ENCODE data around the gene GRIA3.

Gene GRIA3

GRCh38 chrX:123184219-123184865, at the start of gene GRIA3:
TSS of gene GRIA3 (plus strand) at chrX:123184278. CDS start at chrX:123184536, 258 bp downstream.
- DNase-seq, result no peak

GRCh38 chrX:123138473-123138872, 45.6 kb upstream of the GRIA3 start:
- no peak for DNase-seq

GRCh38 chrX:123140454-123140853, 43.6 kb upstream of the GRIA3 start:
- DNase-seq, result no peak

- DNase-seq, result no peak
These were observed 43.2 kb upstream of the GRIA3 start for GRCh38 chrX:123140904-123141303.

GRCh38 chrX:123153846-123154335, 30.2 kb upstream of the GRIA3 start:
- peak; percentile 19 to 61 for DNase-seq

- no peak for DNase-seq
These were observed 28.8 kb upstream of the GRIA3 start for GRCh38 chrX:123155327-123155726.

GRCh38 chrX:123157586-123157985, 26.5 kb upstream of the GRIA3 start:
- DNase-seq, result no peak

- DNase-seq, result no peak
These were observed 24.7 kb upstream of the GRIA3 start for GRCh38 chrX:123159403-123159802.

- DNase-seq, result no peak
These were observed 16.5 kb upstream of the GRIA3 start for GRCh38 chrX:123167621-123168020.

GRCh38 chrX:123169247-123169901, 14.7 kb upstream of the GRIA3 start:
- no peak for DNase-seq

- no peak for DNase-seq
These were observed 13.5 kb upstream of the GRIA3 start for GRCh38 chrX:123170546-123170945.

- DNase-seq, result no peak
These were observed 12.3 kb upstream of the GRIA3 start for GRCh38 chrX:123171781-123172180.

- DNase-seq, result no peak
These were observed 11.2 kb upstream of the GRIA3 start for GRCh38 chrX:123172869-123173268.

- peak in 1 of 2 experiments; percentile 17 for DNase-seq
These were observed 10.2 kb upstream of the GRIA3 start for GRCh38 chrX:123173833-123174232.

GRCh38 chrX:123175366-123176122, 8.5 kb upstream of the GRIA3 start:
- no peak for DNase-seq

- DNase-seq, result peak in 1 of 2 experiments; percentile 8
These were observed 2.7 kb upstream of the GRIA3 start for GRCh38 chrX:123181233-123181914.

GRCh38 chrX:123184866-123185276, 793 bp downstream of the GRIA3 start:
- peak in 1 of 2 experiments; percentile 43 for DNase-seq

- no peak for DNase-seq
These were observed 1.6 kb downstream of the GRIA3 start for GRCh38 chrX:123185721-123186120.

GRCh38 chrX:123186801-123187200, 2.7 kb downstream of the GRIA3 start:
- no peak for DNase-seq

GRCh38 chrX:123188081-123188480, 4.0 kb downstream of the GRIA3 start:
- DNase-seq, result no peak

- DNase-seq, result no peak
These were observed 5.3 kb downstream of the GRIA3 start for GRCh38 chrX:123189338-123189737.

- no peak for DNase-seq
These were observed 6.0 kb downstream of the GRIA3 start for GRCh38 chrX:123190096-123190495.

GRCh38 chrX:123193101-123193500, 9.0 kb downstream of the GRIA3 start:
- no peak for DNase-seq
